GM12891 (cell line): ENCODE data around the gene DLG5.

Experiments used
- DNase-seq: peaks from one replicate; pipeline ENCODE4 v3.0.0; 2011; ENCODE audit warnings: low spot score; ENCODE audit not compliant: insufficient read length
- FAIRE-seq: peaks from 2 replicates; lab custom pipeline; 2011; peaks lifted over from hg19 to GRCh38; lab: Jason Lieb, UNC
- PAX5 ChIP-seq: IDR thresholded peaks from 2 replicates; pipeline ENCODE4 v1.6.1; 2011; ENCODE audit warnings: low read length, moderate library complexity, mild to moderate bottlenecking; ENCODE audit not compliant: insufficient read depth, severe bottlenecking
- POLR2A ChIP-seq: IDR thresholded peaks from 2 replicates; pipeline ENCODE4 v1.6.1; 2011; ENCODE audit warnings: low read depth, low read length, control low read depth
- POLR2AphosphoS5 ChIP-seq: IDR thresholded peaks from 2 replicates; pipeline ENCODE4 v1.6.1; 2011; ENCODE audit warnings: low read depth, low read length, control low read depth
- POU2F2 ChIP-seq: IDR thresholded peaks from 2 replicates; pipeline ENCODE4 v1.6.1; 2011; ENCODE audit warnings: low read depth, mild to moderate bottlenecking, control low read depth, low read length, moderate library complexity
- SPI1 ChIP-seq: IDR thresholded peaks from 2 replicates; pipeline ENCODE4 v1.6.1; 2011; ENCODE audit warnings: low read depth, low read length, control low read depth
- TAF1 ChIP-seq: IDR thresholded peaks from 2 replicates; pipeline ENCODE4 v1.6.1; 2011; ENCODE audit warnings: low read depth, low read length, control low read depth

The DLG5 gene

GRCh38 chr10:77907462-77907861 lies 19.1 kb downstream of the DLG5 start:
- DNase-seq: no peak
- no peak for TF ChIP-seq TAF1
- TF ChIP-seq POU2F2: no peak
- TF ChIP-seq POLR2A: no peak
- no peak for TF ChIP-seq SPI1
- TF ChIP-seq POLR2AphosphoS5: no peak
- no peak for TF ChIP-seq PAX5
- no peak for FAIRE-seq

DNA sequence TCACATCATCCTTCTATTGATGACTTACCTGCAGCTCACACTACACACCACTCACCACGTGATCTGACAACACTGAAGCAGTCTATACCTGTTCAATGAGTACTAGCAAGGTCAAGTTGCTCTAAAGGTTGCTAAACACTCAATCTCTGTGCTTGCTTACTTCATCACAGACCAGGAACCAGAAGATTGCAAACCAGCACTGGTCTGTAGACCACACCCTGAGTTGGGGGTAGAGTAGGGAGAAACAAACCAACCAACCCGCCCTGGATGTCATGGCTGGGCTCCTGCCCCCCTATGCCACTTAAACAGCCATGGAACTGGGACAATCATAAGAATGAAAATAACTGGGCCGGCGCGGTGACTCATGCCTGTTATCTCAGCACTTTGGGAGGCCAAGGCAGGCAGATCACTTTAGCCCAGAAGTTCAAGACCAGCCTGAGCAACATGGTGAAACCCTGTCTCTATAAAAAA lies 19.6 kb downstream of the DLG5 start:
- TF ChIP-seq PAX5 (no peak), TAF1 (no peak), SPI1 (no peak), POLR2A (no peak), POU2F2 (no peak), POLR2AphosphoS5 (no peak)
- FAIRE-seq (no peak), DNase-seq (no peak)

- FAIRE-seq: no peak
- TF ChIP-seq POU2F2 (no peak), POLR2AphosphoS5 (no peak)
- DNase-seq: no peak
Observed at GRCh38 chr10:77905781-77906180, 20.8 kb downstream of the DLG5 start.

GRCh38 chr10:77905086-77905748 lies 21.3 kb downstream of the DLG5 start:
- TF ChIP-seq SPI1 (no peak), POLR2AphosphoS5 (no peak), TAF1 (no peak), POU2F2 (no peak), PAX5 (no peak), POLR2A (no peak)
- no peak for DNase-seq
- no peak for FAIRE-seq

DNA sequence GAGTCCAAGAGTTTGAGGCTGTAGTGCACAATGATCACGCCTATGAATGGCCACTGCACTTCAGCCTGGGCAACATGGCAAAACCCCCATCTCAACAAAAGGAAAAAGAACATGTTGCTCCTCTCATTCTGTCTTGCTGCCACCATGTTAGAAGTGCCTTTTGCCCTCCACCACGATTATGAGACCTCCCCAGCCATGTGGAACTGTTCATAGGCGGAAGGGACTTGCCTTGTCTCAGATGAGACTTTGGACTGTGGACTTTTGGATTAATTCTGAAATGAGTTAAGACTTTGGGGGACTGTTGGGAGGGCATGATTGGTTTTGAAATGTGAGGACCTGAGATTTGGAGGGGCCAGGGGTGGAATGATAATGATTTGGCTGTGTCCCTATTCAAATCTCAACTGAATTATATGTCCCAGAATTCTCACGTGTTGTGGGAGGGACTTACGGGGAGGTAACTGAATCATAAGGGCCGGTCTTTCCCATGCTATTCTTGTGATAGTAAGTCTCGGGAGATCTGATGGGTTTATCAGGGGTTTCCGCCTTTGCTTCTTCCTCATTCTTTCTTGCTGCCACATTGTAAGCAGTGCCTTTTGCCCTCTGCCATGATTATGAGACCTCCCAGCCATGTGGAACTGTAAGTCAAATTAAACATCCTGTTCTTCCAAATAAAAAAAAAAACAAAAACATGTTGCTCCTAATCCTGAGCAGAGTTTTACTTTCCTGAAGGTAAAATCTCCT lies 22.3 kb downstream of the DLG5 start:
- no peak for TF ChIP-seq SPI1
- no peak for TF ChIP-seq PAX5
- no peak for TF ChIP-seq POLR2AphosphoS5
- no peak for TF ChIP-seq POU2F2
- TF ChIP-seq TAF1: no peak
- TF ChIP-seq POLR2A: no peak
- FAIRE-seq (no peak), DNase-seq (no peak)

DNA sequence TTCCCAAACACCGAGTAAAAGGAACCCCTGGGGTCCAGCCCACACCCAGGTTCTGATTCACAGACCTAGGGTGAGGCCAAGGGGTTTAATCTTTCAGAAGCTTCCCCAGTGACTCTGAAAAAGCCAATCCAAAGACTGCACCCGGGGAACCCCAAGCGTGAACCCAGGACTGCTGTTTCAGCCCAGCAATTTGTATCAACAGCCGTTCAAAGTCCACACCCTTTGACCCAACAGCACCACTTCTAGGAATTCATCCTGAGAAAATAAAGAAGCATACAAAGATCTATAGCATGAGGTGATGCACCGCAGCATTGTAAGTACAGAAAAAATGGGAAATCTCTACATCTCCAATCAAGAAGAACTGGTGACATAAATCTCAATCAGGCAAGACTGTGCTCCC lies 24.4 kb downstream of the DLG5 start:
- FAIRE-seq (no peak), DNase-seq (no peak)
- TF ChIP-seq SPI1: no peak
- no peak for TF ChIP-seq POLR2AphosphoS5

- TF ChIP-seq TAF1 (no peak), POU2F2 (no peak), POLR2A (no peak)
- no peak for FAIRE-seq
- DNase-seq: no peak
Observed at GRCh38 chr10:77901743-77902142, 24.8 kb downstream of the DLG5 start.

- TF ChIP-seq SPI1 (no peak), TAF1 (no peak), POLR2AphosphoS5 (no peak), POU2F2 (no peak), POLR2A (no peak), PAX5 (no peak)
- DNase-seq: no peak
- no peak for FAIRE-seq
Observed at GRCh38 chr10:77899690-77900089, 26.9 kb downstream of the DLG5 start.

GRCh38 chr10:77899080-77899477 lies 27.5 kb downstream of the DLG5 start:
- FAIRE-seq: no peak

GRCh38 chr10:77898323-77899079 lies 28.1 kb downstream of the DLG5 start:
- no peak for DNase-seq
- no peak for FAIRE-seq

More at GRCh38 chr10:77899080-77899477, 27.5 kb downstream of the DLG5 start:
- DNase-seq: no peak
- TF ChIP-seq POU2F2: no peak
- no peak for TF ChIP-seq PAX5
- TF ChIP-seq TAF1: no peak
- TF ChIP-seq POLR2AphosphoS5: no peak
- TF ChIP-seq POLR2A: no peak
- TF ChIP-seq SPI1: no peak

More at GRCh38 chr10:77898323-77899079, 28.1 kb downstream of the DLG5 start:
- TF ChIP-seq POU2F2 (no peak), SPI1 (0 out of 2 replicates have a peak, but pooled peaks have one; percentile 8), PAX5 (no peak)
